H1 (cell line): Measurements from ENCODE around the gene CASQ1. TPM values are rescaled to one million over a fixed set of nuclear protein-coding genes. Genes with fewer than 3 reads are reported as not detected.

Experiments
- CTBP2 ChIP-seq: IDR thresholded peaks from 2 replicates; pipeline ENCODE4 v1.7.0; 2011; ENCODE audit warnings: borderline replicate concordance, mild to moderate bottlenecking, moderate library complexity, mixed read lengths, low read length; ENCODE audit not compliant: insufficient read depth, insufficient read length
- HDAC6 ChIP-seq: IDR thresholded peaks from one replicate; pipeline ENCODE4 v1.7.1; 2012; ENCODE audit warnings: low read depth, mild to moderate bottlenecking, inconsistent platforms, low read length, moderate library complexity
- NANOG ChIP-seq: IDR thresholded peaks from 2 replicates; pipeline ENCODE4 v1.6.1; 2011; ENCODE audit warnings: low read length, low read depth, mild to moderate bottlenecking, inconsistent platforms; ENCODE audit not compliant: insufficient read depth, poor library complexity, severe bottlenecking
- PHF8 ChIP-seq: fragments of 200-600 bp; sonication (generic); conservative IDR thresholded peaks from 2 replicates; pipeline ENCODE4 v1.7.1; 2012; ENCODE audit warnings: low read depth, mild to moderate bottlenecking, inconsistent platforms, low read length, moderate library complexity
- polyA plus RNA-seq, 7 experiments: library from polyadenylated mRNA; depleted of rRNA in 3 of 7; stranded (reverse) in 5 of 7; unstranded in 2 of 7; fragments of >200 nt in 5 of 7; fragments of 200-250 nt in 2 of 7; gene quantifications; 1 replicate in 5 of 7; 2 replicates in 1 of 7; 4 replicates in 1 of 7; pipeline versions ENCODE4 v1.2.1 to v1.2.3, GENCODE V29; 2011 to 2013; ENCODE audit warnings: missing spikeins in 2 of 7, mixed read lengths in 2 of 7
- total RNA-seq: library from RNA; stranded (reverse); fragmentation: NEBNext Ultra II Directional; extraction: Animal tissue kit (Norgen Biotek cat#: 25700); gene quantifications from 2 replicates; pipeline ENCODE4 v1.2.1, GENCODE V29; 2021

Gene CASQ1
- total and polyA plus RNA-seq, 2 of the 8 experiments (the other 6 are each of a cell fraction or from before 2014, with no cell fraction given), result 0.80 to 1.3 TPM

GRCh38 chr1:160154790-160155189, 35.6 kb upstream of the CASQ1 start (continued):
- TF ChIP-seq PHF8 (no peak), NANOG (no peak), CTBP2 (no peak), HDAC6 (no peak)
